ENCODE results near the gene STIM1. TPM values are rescaled to one million over a fixed set of nuclear protein-coding genes. Genes with fewer than 3 reads are reported as not detected.

The STIM1 gene
- polyA plus RNA-seq, 1 donor: 24.9 TPM

DNA sequence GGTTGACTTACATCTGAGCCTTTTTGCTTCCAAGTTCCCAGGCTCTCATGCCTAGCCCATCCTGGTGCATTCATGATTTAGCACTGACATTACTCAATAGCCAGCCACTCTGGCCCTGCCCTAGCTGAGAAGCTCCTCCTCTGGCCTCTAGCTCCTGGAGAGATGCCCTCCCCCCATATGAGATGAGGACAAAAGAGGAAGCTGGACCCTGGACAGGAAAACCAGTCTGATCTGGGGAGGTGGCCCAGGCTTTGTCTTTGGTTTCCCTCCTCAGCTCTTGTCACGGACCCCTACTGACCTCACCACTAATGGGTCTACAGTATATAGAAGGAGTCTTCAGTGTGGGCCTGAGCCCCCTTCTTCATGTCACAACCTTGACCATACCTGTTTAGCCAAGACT lies 17.7 kb upstream of the STIM1 start:
- no peaks in the 10 kb centered on the region for H3K9me3 ChIP-seq (ENCODE audit: control insufficient read depth, low read depth, low read length)
- no CpG with 5 or more reads among the region's 1 CpG for WGBS (ENCODE audit: insufficient coverage, low lambda C conversion rate)
- H3K27me3 ChIP-seq (ENCODE audit: control insufficient read depth, insufficient read depth, low read length): no peaks in the 10 kb centered on the region
- no peaks in the 10 kb centered on the region for H3K36me3 ChIP-seq (ENCODE audit: control insufficient read depth, insufficient read depth, low read length)
- peak in 1 of 2 donors; percentile 41 for DNase-seq
- no peak overlapping the region for H3K27ac ChIP-seq (ENCODE audit: low read length)
- H3K4me1 ChIP-seq (ENCODE audit: control insufficient read depth, insufficient read depth, low read length): peaks cover 30% of the 10 kb centered on the region
- H3K4me3 ChIP-seq (ENCODE audit: low read length): no peak overlapping the region

DNA sequence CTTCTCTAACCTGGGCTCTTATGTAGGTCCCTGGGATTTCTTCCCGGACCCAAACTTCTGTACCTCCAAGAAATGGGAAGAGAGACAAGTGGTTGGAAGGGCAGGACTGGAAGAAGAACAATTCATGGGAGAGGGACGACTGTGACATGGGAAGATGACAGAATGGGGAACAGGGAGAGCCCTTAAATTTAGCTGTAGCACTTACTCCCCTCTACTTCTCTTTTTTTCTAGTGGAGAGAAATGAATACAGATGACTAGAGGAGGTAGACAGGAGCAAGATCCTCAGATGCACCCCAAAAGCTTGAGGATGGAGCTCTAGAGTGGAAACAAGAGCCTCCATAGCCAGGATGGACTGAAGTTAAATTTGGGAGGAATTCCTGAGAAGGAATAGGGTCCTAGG lies 17.0 kb upstream of the STIM1 start:
- Histone ChIP-seq H3K4me1 (ENCODE audit: control insufficient read depth, insufficient read depth, low read length) (peaks cover 30% of the 10 kb centered on the region), H3K36me3 (ENCODE audit: control insufficient read depth, insufficient read depth, low read length) (no peaks in the 10 kb centered on the region), H3K9me3 (ENCODE audit: control insufficient read depth, low read depth, low read length) (no peaks in the 10 kb centered on the region), H3K27ac (ENCODE audit: low read length) (no peak overlapping the region), H3K4me3 (ENCODE audit: low read length) (no peak overlapping the region), H3K27me3 (ENCODE audit: control insufficient read depth, insufficient read depth, low read length) (no peaks in the 10 kb centered on the region)
- DNase-seq: no peak
- no CpG with 5 or more reads among the region's 2 CpGs for WGBS (ENCODE audit: insufficient coverage, low lambda C conversion rate)

DNA sequence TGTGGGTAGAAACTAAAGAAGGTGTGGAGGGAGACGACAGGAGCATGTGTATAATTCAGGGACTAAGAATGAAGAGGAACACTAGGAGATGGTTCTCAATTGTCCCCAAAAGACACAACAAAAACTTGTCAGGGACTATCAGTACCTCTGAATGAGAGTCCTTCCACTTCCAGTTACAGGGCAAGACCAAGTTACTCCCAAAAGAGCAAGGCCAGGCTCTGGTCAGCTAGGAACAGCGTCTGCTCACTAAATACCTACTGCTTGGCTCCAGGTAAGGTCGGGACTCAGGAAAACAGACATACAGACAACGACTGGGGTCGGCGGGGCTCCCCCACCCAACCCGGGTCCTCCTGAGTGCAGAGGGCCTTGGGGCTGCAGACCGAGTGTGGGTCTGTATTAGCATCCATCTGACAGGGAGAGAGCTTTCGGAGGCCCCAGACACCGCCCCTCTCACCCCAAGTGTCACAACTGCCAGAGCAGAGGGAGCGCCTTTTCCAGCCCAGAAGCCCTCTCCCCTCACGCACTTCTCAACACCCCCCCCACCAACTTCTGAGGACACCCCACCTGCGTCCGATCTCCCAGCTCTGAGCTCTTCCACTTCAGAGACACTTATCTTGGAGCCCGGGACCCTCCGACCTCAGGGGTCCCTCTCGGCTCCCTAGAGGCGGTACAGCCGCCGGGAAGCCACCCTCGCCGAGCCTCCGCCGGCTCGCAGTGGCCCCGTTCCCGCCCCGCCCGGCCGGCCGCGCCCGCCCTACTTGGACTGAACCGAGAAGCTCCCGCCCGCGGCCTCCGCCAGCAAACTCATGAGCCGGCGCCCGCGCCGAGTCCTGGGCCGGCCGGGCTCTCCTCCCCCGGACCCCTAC lies 15.2 kb upstream of the STIM1 start:
- peak overlapping the region; percentile 54 for H3K27ac ChIP-seq (ENCODE audit: low read length)
- H3K4me1 ChIP-seq (ENCODE audit: control insufficient read depth, insufficient read depth, low read length): peaks cover 18% of the 10 kb centered on the region
- H3K36me3 ChIP-seq (ENCODE audit: control insufficient read depth, insufficient read depth, low read length): no peaks in the 10 kb centered on the region
- no CpG with 5 or more reads among the region's 46 CpGs for WGBS (ENCODE audit: insufficient coverage, low lambda C conversion rate)
- H3K4me3 ChIP-seq (ENCODE audit: low read length): peak overlapping the region; percentile 76
- DNase-seq: peak in 1 of 2 donors; percentile 81
- H3K9me3 ChIP-seq (ENCODE audit: control insufficient read depth, low read depth, low read length): no peaks in the 10 kb centered on the region
- no peaks in the 10 kb centered on the region for H3K27me3 ChIP-seq (ENCODE audit: control insufficient read depth, insufficient read depth, low read length)

DNA sequence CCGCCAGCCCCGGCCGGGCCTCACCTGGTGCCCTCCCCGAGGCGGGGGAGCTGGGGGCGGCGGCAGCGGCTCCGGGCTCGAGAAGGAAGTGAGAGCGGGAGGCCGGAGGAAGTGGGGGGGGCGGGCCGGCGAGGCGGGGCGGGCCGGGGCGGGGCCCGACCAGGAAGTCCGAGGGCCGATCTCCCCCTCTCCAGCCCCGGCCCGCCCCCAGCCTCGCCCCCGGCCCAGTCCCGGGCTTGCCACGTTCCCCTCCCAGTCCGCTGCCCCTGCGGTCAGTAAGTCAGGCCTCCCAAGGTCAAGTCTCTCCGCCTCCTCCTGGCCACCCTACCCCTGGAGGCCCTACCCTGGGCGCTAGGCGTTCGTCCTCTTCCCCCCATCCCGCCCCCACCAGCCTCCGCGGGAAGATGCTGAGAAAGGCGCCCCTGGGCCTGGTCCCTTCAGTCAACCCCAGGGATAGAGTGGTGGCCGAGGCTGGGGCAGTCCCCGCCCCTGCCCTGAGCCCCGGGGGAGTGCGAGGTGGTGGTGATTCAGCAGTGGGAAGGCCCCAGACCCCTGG lies 14.5 kb upstream of the STIM1 start, which contains the start of gene RHOG:
TSS of gene RHOG (minus strand) at position 90 of the 556 bp plus-strand sequence. CDS start 12,821 bp downstream, outside the sequence.
- Histone ChIP-seq H3K4me1 (ENCODE audit: control insufficient read depth, insufficient read depth, low read length) (peaks cover 13% of the 10 kb centered on the region), H3K36me3 (ENCODE audit: control insufficient read depth, insufficient read depth, low read length) (no peaks in the 10 kb centered on the region), H3K9me3 (ENCODE audit: control insufficient read depth, low read depth, low read length) (no peaks in the 10 kb centered on the region), H3K27ac (ENCODE audit: low read length) (peak within 1 kb of the TSS; percentile 92), H3K27me3 (ENCODE audit: control insufficient read depth, insufficient read depth, low read length) (no peaks in the 10 kb centered on the region), H3K4me3 (ENCODE audit: low read length) (peak within 1 kb of the TSS; percentile 76)
- peak; percentile 60 to 85 for DNase-seq
- WGBS (ENCODE audit: insufficient coverage, low lambda C conversion rate): no CpG with 5 or more reads among the region's 42 CpGs

DNA sequence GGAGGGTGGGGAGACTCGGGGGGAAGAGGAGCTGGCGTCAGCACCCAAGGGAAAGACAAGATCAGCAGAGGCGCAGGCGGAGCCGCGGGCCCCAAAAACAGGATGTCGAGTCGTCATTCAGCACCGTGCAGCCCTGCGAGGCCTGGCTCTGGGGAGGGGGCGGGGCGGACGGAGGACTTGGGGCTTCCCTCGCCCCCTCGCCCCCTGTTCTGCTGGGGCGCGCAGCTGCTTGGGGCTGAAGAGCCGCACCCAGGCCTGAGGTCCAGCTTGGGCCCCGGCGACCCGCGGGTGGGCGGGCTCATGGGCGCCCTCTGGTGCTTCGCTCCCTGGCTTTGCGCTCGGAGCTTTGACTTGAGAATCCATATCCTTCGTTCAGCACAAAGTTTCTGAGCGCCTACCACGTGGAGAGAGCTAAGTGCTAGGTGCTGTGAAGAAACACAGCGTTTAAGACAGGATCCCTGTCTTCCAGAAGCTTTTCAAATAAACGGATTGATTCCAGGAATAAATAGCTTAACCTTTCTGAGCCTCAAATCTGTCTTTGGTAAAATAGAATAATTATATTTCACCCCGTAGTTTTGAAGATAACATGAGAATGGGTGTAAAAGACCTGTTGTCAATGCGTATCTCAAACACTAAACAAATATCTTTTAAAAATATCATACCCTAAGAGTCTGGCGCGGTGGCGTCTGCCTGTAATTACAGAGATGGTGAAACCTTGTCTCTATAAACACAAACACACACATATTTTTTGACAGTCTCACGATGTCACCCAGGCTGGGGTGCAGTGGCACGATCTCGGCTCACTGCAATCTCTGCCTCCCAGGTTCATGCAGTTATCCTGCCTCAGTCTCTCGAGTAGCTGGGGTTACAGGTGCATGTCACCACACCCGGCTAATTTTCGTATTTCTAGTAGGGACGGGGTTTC lies 13.8 kb upstream of the STIM1 start:
- H3K27ac ChIP-seq (ENCODE audit: low read length): peak overlapping the region; percentile 92
- H3K9me3 ChIP-seq (ENCODE audit: control insufficient read depth, low read depth, low read length): no peaks in the 10 kb centered on the region
- DNase-seq: peak; percentile 85 to 92
- H3K4me1 ChIP-seq (ENCODE audit: control insufficient read depth, insufficient read depth, low read length): peaks cover 13% of the 10 kb centered on the region
- 90% methylated on average over 5 of the region's 44 CpGs for WGBS (ENCODE audit: insufficient coverage, low lambda C conversion rate)
- peak overlapping the region; percentile 76 for H3K4me3 ChIP-seq (ENCODE audit: low read length)
- no peaks in the 10 kb centered on the region for H3K36me3 ChIP-seq (ENCODE audit: control insufficient read depth, insufficient read depth, low read length)
- H3K27me3 ChIP-seq (ENCODE audit: control insufficient read depth, insufficient read depth, low read length): no peaks in the 10 kb centered on the region

DNA sequence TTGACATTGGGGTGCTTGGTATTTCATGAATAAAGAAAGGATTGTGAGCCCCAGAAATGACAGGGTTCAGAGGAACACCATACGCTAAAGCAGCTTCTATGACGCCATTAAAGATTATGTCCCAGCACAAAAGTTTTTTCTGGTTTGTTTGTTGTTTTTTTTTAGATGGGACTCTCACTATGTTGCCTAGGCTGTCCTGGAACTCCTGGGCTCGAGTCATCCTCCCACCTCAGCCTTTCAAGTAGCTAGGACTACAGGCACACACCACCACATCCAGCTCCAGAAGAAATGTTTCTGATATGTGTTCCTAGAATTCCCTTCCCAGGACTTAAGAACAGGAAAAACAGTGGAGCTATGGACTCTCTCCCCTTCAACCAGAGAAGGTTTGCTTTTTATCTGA lies 12.1 kb upstream of the STIM1 start:
- WGBS (ENCODE audit: insufficient coverage, low lambda C conversion rate): 93% methylated on average over 3 of the region's 3 CpGs
- DNase-seq: no peak
- no peaks in the 10 kb centered on the region for H3K9me3 ChIP-seq (ENCODE audit: control insufficient read depth, low read depth, low read length)

DNA sequence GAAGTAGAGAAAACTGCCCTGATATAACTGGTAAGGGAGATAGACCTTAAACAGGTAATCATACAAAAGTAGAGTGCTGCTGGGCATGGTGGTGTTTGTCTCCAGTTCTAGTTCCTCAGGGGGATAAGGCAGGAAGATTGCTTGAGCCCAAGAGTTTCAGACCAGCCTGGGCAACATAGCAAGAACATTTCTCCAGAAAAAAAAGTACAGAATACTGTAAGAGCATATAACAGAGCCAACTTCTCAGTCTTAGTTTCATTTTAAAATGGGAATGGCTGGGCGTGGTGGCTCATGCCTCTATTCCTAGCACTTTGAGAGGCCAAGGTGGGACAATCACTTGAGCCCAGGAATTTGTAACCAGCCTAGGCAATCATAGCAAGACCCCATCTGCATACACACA lies 10.2 kb upstream of the STIM1 start:
- no CpG with 5 or more reads among the region's 1 CpG for WGBS (ENCODE audit: insufficient coverage, low lambda C conversion rate)
- Histone ChIP-seq H3K4me3 (ENCODE audit: low read length) (no peak overlapping the region), H3K9me3 (ENCODE audit: control insufficient read depth, low read depth, low read length) (no peaks in the 10 kb centered on the region), H3K27me3 (ENCODE audit: control insufficient read depth, insufficient read depth, low read length) (no peaks in the 10 kb centered on the region), H3K36me3 (ENCODE audit: control insufficient read depth, insufficient read depth, low read length) (no peaks in the 10 kb centered on the region), H3K4me1 (ENCODE audit: control insufficient read depth, insufficient read depth, low read length) (no peaks in the 10 kb centered on the region), H3K27ac (ENCODE audit: low read length) (no peak overlapping the region)
- no peak for DNase-seq

More for the DNA sequence above, 12.1 kb upstream of the STIM1 start:
- Histone ChIP-seq H3K36me3 (ENCODE audit: control insufficient read depth, insufficient read depth, low read length) (no peaks in the 10 kb centered on the region), H3K27ac (ENCODE audit: low read length) (no peak overlapping the region), H3K4me1 (ENCODE audit: control insufficient read depth, insufficient read depth, low read length) (peaks cover 7% of the 10 kb centered on the region), H3K4me3 (ENCODE audit: low read length) (no peak overlapping the region), H3K27me3 (ENCODE audit: control insufficient read depth, insufficient read depth, low read length) (no peaks in the 10 kb centered on the region)

DNA sequence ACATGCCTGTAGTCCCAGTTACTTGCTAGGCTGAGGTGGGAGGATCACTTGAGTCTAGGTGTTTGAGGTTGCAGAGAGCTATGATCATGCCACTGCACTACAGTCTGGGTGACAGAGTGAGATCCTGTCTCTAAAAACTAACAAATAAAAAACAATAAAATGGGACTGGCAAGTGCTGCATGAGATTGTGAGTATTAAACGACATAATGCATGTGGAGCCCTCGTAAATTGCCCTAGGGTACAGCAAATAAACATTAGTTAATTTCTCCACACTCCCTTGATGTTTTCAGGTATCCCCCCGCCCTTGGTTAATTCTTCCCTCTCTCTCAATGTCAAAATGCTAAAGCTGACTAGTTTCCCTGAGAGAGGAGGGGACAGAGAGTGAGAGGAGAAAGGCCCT lies 9.8 kb upstream of the STIM1 start:
- Histone ChIP-seq H3K4me3 (ENCODE audit: low read length) (no peak overlapping the region), H3K9me3 (ENCODE audit: control insufficient read depth, low read depth, low read length) (no peaks in the 10 kb centered on the region), H3K36me3 (ENCODE audit: control insufficient read depth, insufficient read depth, low read length) (no peaks in the 10 kb centered on the region), H3K27ac (ENCODE audit: low read length) (no peak overlapping the region), H3K4me1 (ENCODE audit: control insufficient read depth, insufficient read depth, low read length) (no peaks in the 10 kb centered on the region), H3K27me3 (ENCODE audit: control insufficient read depth, insufficient read depth, low read length) (no peaks in the 10 kb centered on the region)
- WGBS (ENCODE audit: insufficient coverage, low lambda C conversion rate): no CpG with 5 or more reads among the region's 3 CpGs
- no peak for DNase-seq

DNA sequence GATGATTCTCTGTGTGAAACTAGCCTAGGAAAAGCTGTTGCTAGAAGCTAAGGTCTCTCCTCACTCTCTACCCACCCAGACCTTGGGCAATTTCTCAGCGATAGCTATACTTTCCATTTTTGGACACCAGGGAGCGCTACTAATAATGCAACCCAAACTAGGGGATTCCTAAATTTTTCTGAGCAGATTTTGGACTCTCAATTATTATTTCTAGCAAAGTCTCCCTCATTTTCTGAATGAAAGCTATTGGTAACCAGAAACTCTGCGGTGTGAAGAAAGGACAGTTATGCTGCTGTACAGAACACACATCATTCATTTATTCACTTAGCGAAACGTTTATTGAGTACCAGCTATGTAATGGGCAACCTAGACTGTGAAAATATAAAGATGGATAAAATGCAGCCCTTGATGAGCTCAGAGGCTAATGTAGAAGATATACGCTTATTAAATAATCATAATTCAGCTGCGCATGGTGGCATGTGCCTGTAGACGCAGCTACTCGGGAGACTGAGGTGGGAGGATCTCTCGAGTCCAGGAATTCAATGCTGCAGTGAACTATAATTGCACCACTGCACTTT lies 6.1 kb upstream of the STIM1 start:
- Histone ChIP-seq H3K4me1 (ENCODE audit: control insufficient read depth, insufficient read depth, low read length) (peaks cover 3% of the 10 kb centered on the region), H3K4me3 (ENCODE audit: low read length) (no peak overlapping the region), H3K27me3 (ENCODE audit: control insufficient read depth, insufficient read depth, low read length) (no peaks in the 10 kb centered on the region), H3K36me3 (ENCODE audit: control insufficient read depth, insufficient read depth, low read length) (no peaks in the 10 kb centered on the region), H3K9me3 (ENCODE audit: control insufficient read depth, low read depth, low read length) (no peaks in the 10 kb centered on the region), H3K27ac (ENCODE audit: low read length) (no peak overlapping the region)
- WGBS (ENCODE audit: insufficient coverage, low lambda C conversion rate): 100% methylated on average over 1 of the region's 10 CpGs
- DNase-seq: no peak

DNA sequence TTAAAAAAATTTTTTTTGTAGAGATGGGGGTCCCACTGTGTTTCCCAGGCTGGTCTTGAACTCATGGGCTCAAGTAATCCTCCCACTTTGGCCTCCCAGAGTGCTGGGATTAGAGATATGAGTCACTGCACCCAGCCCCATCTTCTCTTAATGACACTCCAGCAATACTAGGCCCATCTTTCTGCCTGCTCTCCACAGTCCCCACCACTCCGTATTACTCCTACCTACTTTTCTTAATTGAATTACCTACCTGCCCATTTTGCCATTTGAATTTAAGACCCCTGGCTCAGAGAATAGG lies 2.0 kb upstream of the STIM1 start:
- Histone ChIP-seq H3K9me3 (ENCODE audit: control insufficient read depth, low read depth, low read length) (no peaks in the 10 kb centered on the region), H3K36me3 (ENCODE audit: control insufficient read depth, insufficient read depth, low read length) (no peaks in the 10 kb centered on the region), H3K27ac (ENCODE audit: low read length) (no peak overlapping the region), H3K4me3 (ENCODE audit: low read length) (no peak overlapping the region), H3K4me1 (ENCODE audit: control insufficient read depth, insufficient read depth, low read length) (peaks cover 13% of the 10 kb centered on the region), H3K27me3 (ENCODE audit: control insufficient read depth, insufficient read depth, low read length) (no peaks in the 10 kb centered on the region)
- no CpG with 5 or more reads among the region's 1 CpG for WGBS (ENCODE audit: insufficient coverage, low lambda C conversion rate)
- no peak for DNase-seq
